Stomach smooth muscle (tissue), 2 donors: ENCODE results near the gene ZNF8.
"Not testable (repeated sequence)": the region's sequence is repeated elsewhere in the genome, so short reads cannot be mapped to it uniquely, and the experiment has no call there.

Source experiments
- H3K27ac ChIP-seq: one replicate; pipeline ENCODE4 v1.7.0; 2013; ENCODE audit warnings: mild to moderate bottlenecking, low read length, inconsistent platforms
- H3K27me3 ChIP-seq, 2 donors: one replicate each; pipeline ENCODE4 v1.7.0; 2013; ENCODE audit warnings: low read length in 2 of 2; ENCODE audit not compliant: insufficient read depth in 2 of 2, control insufficient read depth in 1 of 2
- H3K36me3 ChIP-seq, 2 donors: one replicate each; pipeline ENCODE4 v1.7.0; 2013; ENCODE audit warnings: low read length in 2 of 2; ENCODE audit not compliant: control insufficient read depth in 2 of 2, insufficient read depth in 2 of 2
- H3K4me1 ChIP-seq: one replicate; pipeline ENCODE4 v1.7.0; 2013; ENCODE audit warnings: low read length; ENCODE audit not compliant: control insufficient read depth, insufficient read depth
- H3K4me3 ChIP-seq, 2 donors: one replicate each; pipeline ENCODE4 v1.7.0; 2013; ENCODE audit warnings: low read length in 2 of 2
- H3K9ac ChIP-seq, 2 donors: one replicate each; pipeline ENCODE4 v1.7.0; 2013; ENCODE audit warnings: low read length in 2 of 2, mild to moderate bottlenecking in 1 of 2
- H3K9me3 ChIP-seq, 2 donors: one replicate each; pipeline ENCODE4 v1.7.0; 2013; ENCODE audit warnings: low read length in 2 of 2; ENCODE audit not compliant: control insufficient read depth in 2 of 2
- donor health status: healthy.
- donor health status: Pancreatic carcinoma.

Gene ZNF8

DNA sequence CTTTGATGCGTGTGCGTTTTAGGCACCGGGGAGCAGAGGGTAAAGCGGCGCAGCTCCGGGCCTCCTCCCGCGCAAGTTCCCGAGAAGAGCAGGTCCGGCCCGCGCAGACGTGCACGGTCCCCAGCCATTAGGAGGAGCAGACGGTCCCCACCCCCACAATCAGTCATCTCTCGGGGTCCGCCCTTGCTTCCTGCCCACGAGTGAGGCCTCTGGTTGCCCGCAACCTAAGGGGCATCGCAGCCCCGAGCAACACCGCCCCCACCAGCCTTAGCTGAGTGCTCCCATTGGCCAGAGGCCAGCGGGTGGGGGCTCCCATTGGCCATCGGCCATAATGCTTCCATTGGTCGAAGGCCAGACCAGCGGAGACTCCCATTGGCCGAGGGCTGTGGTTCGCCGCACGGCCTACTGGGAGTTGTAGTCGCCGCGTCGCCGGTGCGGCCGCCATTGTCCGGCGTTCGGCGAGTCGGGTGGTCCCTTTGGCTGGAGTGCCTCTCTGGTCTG, at the start of gene ZNF8:
TSS of gene ZNF8 (plus strand) at position 415 of the 501 bp plus-strand sequence. CDS start 127 bp downstream, outside the sequence.
- Histone ChIP-seq H3K9me3 (peaks cover 7 to 21% of the 10 kb centered on the region in 2 donors), H3K36me3 (peaks cover 3 to 18% of the 10 kb centered on the region in 2 donors)

DNA sequence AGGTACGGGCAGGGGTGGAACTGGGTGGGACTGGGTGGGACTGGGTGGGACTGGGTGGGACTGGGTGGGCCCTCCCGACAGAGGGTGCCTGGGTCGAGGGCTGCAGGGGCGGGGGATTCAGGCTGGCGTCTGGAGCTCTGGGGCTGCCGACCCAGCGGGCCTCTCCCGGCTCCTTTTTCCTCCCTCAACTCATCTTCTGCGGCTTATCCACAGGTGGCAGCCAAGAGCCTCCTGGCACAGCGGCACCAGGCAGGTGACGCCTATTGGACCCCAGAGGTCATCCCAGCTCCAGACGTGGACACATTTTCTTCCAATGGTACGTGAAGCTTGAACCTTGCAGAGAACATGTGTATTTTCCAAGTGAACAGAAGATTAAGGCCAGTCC, 49.5 kb upstream of the ZNF8 start:
- no peak overlapping the region for H3K27ac ChIP-seq
- peaks cover 16 to 35% of the 10 kb centered on the region in 2 donors for H3K9me3 ChIP-seq
- peaks cover 30 to 33% of the 10 kb centered on the region in 2 donors for H3K36me3 ChIP-seq
- H3K4me1 ChIP-seq: peaks cover 16% of the 10 kb centered on the region
- H3K27me3 ChIP-seq: no peaks in the 10 kb centered on the region
- peak overlapping the region; percentile 71 to 88 for H3K4me3 ChIP-seq
- peak overlapping the region in 1 of 2 donors; percentile 82 for H3K9ac ChIP-seq

More for the DNA sequence above, at the start of gene ZNF8:
- H3K27me3 ChIP-seq: no peaks in the 10 kb centered on the region
- peak within 1 kb of the TSS; percentile 97 to 98 for H3K4me3 ChIP-seq
- peak within 1 kb of the TSS; percentile 94 to 99 for H3K9ac ChIP-seq
- H3K4me1 ChIP-seq: peaks cover 21% of the 10 kb centered on the region
- H3K27ac ChIP-seq: peak within 1 kb of the TSS; percentile 88

DNA sequence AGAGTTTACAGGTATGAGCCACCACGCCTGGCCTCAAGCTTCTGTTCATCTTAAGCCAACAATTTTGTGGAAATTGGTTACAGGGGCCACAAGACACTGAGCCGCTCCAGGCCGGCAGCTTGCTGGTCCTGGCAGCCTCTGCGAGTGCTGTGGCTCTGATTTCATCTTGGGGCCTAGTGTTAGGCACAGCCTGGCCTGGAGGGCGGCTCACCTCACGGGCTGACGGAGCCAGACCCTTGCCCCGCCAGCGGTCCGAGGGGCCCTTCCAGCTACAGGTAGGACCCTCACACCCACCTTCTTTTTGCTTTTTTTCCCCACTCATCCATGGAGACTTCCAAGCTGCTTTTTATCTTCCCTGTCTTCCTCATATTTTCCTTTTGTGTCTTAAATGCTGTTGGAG, 41.4 kb upstream of the ZNF8 start:
- Histone ChIP-seq H3K4me3 (no peak overlapping the region), H3K36me3 (peaks cover 48 to 53% of the 10 kb centered on the region in 2 donors), H3K27ac (no peak overlapping the region), H3K27me3 (no peaks in the 10 kb centered on the region), H3K9me3 (peaks cover 20 to 54% of the 10 kb centered on the region in 2 donors), H3K4me1 (no peaks in the 10 kb centered on the region), H3K9ac (no peak overlapping the region)

DNA sequence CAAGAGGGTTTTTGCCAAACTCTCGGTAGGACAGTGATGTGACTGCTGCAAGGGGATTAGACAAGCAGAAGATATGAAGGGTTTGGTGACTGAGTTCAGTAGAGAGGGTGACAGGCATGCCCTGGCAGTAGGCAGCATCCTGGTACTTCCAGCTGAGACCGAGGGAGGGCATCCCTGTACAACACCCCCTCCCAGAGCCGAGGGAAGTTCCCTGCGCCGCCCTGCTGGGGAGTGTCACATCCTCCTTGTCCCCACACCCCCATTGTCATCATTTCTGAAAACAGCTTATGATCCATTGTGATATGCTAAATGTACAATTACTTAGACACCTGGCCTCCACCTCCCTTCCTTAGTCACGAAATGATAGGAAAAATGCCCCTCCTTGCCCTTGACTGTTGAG, 35.4 kb upstream of the ZNF8 start:
- no peak overlapping the region for H3K27ac ChIP-seq
- H3K4me1 ChIP-seq: no peaks in the 10 kb centered on the region
- H3K4me3 ChIP-seq: peak overlapping the region; percentile 29 to 35
- peaks cover 64 to 72% of the 10 kb centered on the region in 2 donors for H3K36me3 ChIP-seq
- no peak overlapping the region for H3K9ac ChIP-seq
- H3K27me3 ChIP-seq: no peaks in the 10 kb centered on the region
- peaks cover 29 to 75% of the 10 kb centered on the region in 2 donors for H3K9me3 ChIP-seq

DNA sequence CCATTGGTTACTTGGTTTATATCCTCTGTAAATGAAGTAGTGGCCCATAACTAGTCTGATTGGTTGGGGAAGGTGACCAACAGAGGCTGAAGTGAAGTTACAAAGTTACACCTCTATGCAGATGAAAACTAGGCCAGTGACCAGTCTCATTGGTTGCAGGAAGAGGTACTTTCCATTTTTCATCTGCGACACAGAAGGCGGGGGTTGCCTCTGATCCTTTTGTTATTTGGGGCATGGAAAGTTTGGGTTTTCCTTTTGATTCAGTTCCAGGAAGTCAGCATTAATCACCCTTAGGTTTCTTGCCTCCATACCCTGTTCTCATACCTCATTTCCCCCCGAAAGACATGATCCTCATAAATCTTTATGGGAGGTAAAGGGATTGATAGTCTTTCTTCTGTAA, 29.9 kb upstream of the ZNF8 start:
- peaks cover 70 to 77% of the 10 kb centered on the region in 2 donors for H3K36me3 ChIP-seq
- H3K4me1 ChIP-seq: no peaks in the 10 kb centered on the region
- H3K4me3 ChIP-seq: peak overlapping the region in 1 of 2 donors; percentile 49
- H3K9ac ChIP-seq: no peak overlapping the region
- no peak overlapping the region for H3K27ac ChIP-seq
- H3K9me3 ChIP-seq: peaks cover 47 to 85% of the 10 kb centered on the region in 2 donors
- H3K27me3 ChIP-seq: no peaks in the 10 kb centered on the region

DNA sequence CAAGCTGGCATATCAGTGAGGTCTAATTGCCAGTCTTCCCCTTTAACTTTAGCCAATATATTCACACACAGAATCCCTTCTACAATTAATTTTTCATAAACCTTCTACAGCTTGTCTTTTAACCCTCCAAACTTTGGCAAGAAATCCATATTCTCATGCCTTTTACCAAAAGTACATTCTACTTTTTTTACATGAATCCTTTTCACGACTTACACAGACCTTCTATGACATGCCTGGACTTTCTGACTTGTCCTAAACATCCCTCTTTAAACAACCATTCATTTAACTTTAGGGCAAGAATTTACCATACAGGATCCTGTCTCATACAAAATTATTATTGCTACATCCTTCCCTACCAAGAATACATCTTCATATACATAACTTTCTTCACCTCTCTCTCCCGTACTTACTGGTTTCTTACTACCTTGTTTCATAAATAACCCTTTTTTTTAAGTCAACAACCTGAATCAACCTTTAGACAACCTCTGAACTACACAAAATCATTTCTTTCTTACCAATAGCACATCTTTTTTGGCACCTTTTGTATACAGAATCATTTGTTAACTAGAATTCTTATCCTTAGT, 26.6 kb upstream of the ZNF8 start:
- H3K9ac ChIP-seq: no peak overlapping the region
- H3K27ac ChIP-seq: no peak overlapping the region
- H3K4me3 ChIP-seq: peak overlapping the region in 1 of 2 donors; percentile 21
- peaks cover 64 to 73% of the 10 kb centered on the region in 2 donors for H3K36me3 ChIP-seq
- peaks cover 51 to 85% of the 10 kb centered on the region in 2 donors for H3K9me3 ChIP-seq
- no peaks in the 10 kb centered on the region for H3K27me3 ChIP-seq
- H3K4me1 ChIP-seq: no peaks in the 10 kb centered on the region

DNA sequence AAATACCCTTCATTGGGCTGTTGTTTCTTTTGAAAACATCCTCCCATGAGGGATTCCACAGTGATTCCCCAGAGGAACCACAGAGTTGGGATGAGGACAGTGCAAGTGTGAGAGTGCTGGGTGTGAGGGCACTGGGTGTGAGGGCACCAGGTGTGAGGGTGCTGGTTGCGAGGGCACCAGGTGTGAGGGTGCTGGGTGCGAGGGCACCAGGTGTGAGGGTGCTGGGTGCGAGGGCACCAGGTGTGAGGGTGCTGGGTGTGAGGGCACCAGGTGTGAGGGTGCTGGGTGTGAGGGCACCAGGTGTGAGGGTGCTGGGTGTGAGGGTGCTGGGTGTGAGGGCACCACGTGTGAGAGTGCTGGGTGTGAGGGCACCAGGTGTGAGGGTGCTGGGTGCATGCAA, 20.5 kb upstream of the ZNF8 start:
- H3K36me3 ChIP-seq: peaks cover 73 to 78% of the 10 kb centered on the region in 2 donors
- H3K27ac ChIP-seq, H3K4me1 ChIP-seq, H3K9ac ChIP-seq, H3K27me3 ChIP-seq: not testable (repeated sequence)
- H3K9me3 ChIP-seq: peaks cover 64 to 92% of the 10 kb centered on the region in 2 donors
- peak overlapping the region; percentile 52 to 59 for H3K4me3 ChIP-seq

DNA sequence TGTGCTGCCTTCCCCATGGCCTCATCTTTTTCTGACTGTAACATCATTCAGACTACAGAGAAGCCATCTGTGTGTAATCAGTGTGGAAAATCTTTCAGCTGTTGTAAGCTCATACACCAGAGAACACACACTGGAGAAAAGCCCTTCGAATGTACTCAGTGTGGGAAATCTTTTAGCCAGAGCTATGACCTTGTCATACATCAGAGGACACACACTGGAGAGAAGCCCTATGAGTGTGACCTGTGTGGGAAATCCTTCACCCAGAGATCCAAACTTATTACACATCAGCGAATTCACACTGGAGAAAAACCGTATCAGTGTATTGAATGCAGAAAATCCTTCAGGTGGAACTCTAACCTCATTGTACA, 17.2 kb upstream of the ZNF8 start:
- Histone ChIP-seq H3K4me3 (peak overlapping the region; percentile 24 to 65), H3K9me3 (peaks cover 56 to 94% of the 10 kb centered on the region in 2 donors), H3K9ac (no peak overlapping the region), H3K27ac (no peak overlapping the region), H3K4me1 (no peaks in the 10 kb centered on the region), H3K27me3 (no peaks in the 10 kb centered on the region), H3K36me3 (peaks cover 65 to 68% of the 10 kb centered on the region in 2 donors)

DNA sequence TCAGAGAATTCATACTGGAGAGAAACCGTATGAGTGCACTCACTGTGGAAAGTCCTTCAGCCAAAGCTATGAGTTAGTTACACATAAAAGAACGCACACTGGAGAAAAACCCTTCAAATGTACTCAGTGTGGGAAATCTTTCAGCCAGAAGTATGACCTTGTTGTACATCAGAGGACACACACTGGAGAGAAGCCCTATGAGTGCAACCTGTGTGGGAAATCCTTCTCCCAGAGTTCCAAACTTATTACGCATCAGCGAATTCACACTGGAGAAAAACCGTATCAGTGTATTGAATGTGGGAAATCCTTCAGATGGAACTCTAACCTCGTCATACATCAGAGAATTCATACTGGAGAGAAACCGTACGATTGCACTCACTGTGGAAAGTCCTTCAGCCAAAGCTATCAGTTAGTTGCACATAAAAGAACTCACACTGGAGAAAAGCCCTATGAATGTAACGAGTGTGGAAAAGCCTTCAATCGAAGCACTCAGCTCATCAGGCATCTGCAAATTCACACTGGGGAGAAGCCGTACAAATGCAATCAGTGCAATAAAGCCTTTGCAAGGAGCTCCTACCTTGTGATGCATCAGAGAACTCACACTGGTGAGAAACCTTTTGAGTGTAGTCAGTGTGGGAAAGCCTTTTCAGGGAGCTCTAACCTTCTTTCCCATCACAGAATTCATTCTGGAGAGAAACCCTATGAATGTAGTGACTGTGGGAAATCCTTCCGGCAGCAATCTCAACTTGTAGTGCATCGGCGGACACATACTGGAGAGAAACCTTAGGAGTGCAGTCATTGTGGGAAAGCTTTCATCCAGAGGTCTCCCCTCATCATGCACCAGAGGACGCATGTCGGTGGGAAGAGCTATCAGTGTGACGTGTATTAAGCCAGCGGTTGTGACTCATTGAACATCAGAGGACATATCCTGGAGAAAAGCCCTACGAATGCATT, 16.5 kb upstream of the ZNF8 start:
- no peak overlapping the region for H3K27ac ChIP-seq
- H3K4me3 ChIP-seq: peak overlapping the region; percentile 30 to 65
- H3K27me3 ChIP-seq: no peaks in the 10 kb centered on the region
- no peaks in the 10 kb centered on the region for H3K4me1 ChIP-seq
- peaks cover 57 to 95% of the 10 kb centered on the region in 2 donors for H3K9me3 ChIP-seq
- peaks cover 64% of the 10 kb centered on the region in 2 donors for H3K36me3 ChIP-seq
- no peak overlapping the region for H3K9ac ChIP-seq

DNA sequence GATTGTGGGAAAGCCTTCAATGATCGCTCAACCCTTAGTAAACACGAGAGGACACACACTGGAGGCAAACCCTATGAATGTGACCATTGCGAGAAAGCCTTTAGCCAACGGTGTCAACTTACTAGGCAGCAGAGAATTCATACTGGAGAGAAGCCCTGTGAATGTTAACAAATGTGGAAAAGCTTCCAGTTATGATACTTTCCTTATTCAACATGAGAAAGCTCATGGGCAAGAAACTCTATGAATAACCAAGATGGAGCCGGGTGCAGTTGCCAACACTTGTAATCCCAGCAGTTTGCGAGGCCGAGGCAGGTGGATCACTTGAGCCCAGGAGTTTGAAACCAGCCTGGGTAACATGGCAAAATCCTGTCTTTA, 15.8 kb upstream of the ZNF8 start:
- H3K9me3 ChIP-seq: peaks cover 50 to 90% of the 10 kb centered on the region in 2 donors
- peak overlapping the region; percentile 29 to 65 for H3K4me3 ChIP-seq
- no peaks in the 10 kb centered on the region for H3K27me3 ChIP-seq
- peaks cover 57% of the 10 kb centered on the region in 2 donors for H3K36me3 ChIP-seq
- no peak overlapping the region for H3K9ac ChIP-seq
- H3K27ac ChIP-seq: no peak overlapping the region
- H3K4me1 ChIP-seq: no peaks in the 10 kb centered on the region
